NCI-H2081 (cell line): ENCODE data around the gene TRIB2.

ENCODE experiments used
- DNase-seq, 2 experiments: peaks; one replicate each; lab custom pipeline; 2025; lab: John Stamatoyannopoulos, UW

TRIB2 gene

DNA sequence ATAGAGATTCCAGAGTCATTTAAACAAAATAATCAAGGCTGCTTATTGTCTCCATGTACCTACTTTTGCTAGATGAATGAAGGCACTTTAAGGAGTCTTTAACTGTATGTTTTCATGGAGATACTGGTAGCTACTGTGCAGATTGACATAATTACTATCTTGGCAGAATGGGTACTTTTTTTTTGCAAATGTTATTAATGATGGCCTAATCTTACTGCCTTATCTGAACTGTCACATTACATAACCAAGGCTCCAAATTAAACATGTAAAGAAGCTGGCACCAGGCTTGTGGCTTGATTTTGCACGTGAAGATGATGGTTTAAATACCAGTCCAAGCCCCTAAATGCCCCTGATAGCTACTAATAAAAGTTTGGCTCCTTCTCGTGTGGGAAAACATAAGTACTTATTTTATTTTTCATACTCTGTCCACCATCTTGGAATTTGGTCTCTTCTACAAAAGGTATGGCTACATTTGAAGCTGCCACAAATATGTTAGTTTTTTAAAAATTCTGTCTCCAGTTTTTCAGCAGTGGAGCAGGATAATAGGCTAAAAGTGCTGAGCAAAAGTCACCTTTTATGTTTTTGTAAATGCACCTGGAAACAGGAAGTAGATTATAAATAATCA lies 4.1 kb downstream of the TRIB2 start:
- no peak for DNase-seq

DNA sequence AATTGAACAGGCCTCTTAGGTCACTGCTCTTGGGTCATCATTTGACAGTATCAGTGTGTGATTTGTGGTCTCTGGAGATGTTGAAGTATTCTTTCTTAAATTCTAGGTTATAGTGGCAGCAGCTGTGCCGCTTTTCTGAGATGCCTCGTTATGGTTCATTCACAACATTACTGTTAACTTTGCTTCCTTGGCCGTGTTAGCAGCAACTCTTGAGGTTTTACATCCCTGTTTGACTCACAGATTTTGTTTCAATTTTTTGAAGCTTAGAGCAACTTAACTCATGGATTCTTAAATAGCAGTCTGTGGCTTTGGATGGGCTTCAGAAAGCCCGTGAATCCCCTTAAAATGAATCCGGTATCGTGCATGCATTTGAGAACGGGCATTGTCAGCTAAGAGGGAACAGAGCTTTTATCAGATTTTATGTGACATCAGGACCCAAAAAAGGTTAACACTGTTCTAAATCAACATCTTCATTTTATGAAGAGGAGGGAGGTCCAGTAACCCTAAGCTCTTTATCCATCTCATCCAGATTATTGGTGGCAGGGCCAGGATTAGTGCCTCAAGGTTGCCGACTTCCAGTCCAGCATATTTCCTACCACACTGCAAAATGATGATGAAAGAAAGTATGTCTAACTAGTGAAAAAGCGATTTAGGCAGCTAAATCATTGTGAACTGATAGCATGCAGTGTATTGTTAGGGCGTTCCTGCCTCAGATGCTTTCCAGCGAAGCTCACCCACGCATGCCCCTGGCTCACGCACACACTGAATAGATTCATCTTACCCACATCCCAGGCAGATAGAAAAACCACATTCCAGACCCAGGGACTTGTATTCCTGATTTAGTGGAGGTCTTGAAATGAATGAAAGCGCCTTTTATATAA lies 5.1 kb downstream of the TRIB2 start:
- DNase-seq, result no peak

- DNase-seq, result no peak
Measured at GRCh38 chr2:12722447-12723316, 5.9 kb downstream of the TRIB2 start.

- no peak for DNase-seq
Measured at GRCh38 chr2:12723736-12724463, 7.2 kb downstream of the TRIB2 start.

DNA sequence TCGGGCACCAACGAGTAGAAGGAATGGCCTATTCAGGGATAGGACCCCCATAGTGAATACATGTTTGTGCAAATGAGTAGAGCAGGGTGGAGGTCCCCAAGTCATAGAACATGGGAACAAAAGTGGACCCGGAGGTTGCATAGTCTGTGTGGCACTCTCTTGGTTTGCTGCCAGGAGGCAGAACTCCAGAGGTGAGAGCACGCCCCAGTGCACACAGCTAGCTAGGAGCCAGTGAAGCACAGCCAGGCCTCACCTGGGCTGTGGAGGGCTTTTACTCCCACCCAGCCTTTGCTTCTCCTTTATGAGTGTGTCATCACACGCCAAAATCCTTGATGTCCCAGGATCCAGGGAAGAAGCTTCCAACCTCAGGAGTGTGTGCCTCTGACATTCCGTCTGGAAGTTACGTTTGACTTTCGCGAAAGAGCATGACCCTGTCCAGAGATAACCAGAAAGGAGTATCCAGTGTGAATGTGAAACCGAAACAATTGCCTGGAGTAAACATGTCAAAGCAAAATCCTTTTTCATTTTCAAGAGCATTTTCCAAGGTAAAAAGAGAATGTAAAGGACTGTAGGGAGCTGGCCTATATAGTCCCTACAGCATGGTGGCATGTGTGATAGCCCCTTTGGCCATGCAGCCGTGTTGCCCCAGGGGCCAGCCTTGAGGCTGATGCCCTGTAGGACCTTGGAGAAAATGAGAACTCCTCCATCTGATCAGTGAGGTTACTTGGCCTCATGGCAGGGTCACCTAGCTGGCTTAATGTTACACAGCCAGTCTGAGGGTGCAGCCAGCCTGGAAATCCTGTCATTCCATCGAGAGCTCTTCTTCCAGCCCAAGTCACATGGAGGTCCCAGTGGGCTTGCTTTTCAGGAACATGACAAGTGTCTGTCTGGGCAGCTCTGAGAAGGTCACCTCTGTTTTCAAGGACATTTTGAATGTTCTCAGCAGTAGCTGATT lies 8.8 kb downstream of the TRIB2 start:
- DNase-seq, result no peak

- DNase-seq, result no peak
Measured at GRCh38 chr2:12726271-12726670, 9.5 kb downstream of the TRIB2 start.

DNA sequence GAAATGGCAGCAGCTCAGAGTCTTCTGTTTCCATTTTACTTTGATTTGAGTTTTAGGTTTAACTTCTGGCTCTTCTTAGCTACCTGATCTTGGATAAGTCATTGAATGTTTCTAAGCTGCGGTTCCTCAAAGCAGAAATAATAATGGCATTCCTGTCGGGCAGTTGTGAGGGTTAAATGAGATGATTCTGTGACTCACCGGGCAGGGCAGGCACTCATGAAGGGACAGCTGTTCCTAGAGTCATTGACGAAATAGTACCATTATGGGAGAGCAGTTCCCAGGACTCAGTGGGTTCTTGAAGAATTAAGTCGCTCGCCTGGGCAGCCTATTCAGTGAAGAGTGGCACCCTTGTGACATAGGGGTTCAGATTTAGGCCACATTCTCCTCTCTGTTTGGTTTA lies 10.3 kb downstream of the TRIB2 start:
- no peak for DNase-seq

- no peak for DNase-seq
Measured at GRCh38 chr2:12727641-12728040, 10.9 kb downstream of the TRIB2 start.

- DNase-seq, result no peak
Measured at GRCh38 chr2:12728221-12728777, 11.6 kb downstream of the TRIB2 start.

DNA sequence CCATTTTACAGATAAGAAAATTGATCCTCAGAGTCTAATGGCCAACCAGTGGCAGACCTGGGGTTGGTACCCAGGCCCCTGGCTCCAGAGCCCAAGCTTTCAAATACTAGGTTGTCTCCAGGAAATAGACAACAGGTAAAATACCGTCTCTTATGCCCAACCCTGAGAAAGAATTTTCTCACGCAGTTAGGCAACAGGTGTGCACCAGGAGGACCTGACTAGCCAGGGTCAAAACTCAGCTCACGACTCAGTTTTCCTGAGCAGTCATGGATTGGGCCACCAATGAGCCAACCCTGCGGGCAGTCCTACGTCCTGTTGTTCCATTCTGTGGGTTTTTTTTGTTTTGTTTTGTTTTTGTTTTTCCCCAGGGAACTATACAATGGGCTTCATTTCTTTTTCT lies 13.5 kb downstream of the TRIB2 start:
- no peak for DNase-seq

- no peak for DNase-seq
Measured at GRCh38 chr2:12731701-12732280, 15.1 kb downstream of the TRIB2 start.

DNA sequence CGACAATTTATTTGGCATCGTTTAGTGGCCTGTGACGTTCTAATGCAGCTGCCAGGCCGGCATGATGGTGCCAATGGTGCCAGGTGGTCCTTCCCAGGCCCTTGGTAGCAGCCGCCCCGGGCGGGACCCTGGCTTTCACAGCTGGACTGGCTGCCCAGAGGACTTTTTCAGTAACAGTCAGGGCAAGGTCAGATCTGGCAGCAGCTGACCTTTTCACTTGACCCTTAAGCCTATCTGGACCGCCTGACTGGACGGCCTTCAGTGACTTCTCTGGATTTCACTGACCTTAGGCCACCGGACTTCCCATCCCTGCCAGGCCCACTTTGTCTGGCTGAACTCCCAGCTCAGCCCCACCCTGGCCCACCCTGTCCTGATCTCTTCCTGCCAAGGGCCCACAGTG lies 15.9 kb downstream of the TRIB2 start:
- no peak for DNase-seq

GRCh38 chr2:12733846-12734245 lies 17.1 kb downstream of the TRIB2 start:
- peak; percentile 56 to 83 for DNase-seq

GRCh38 chr2:12734914-12735654 lies 18.3 kb downstream of the TRIB2 start:
- no peak for DNase-seq

DNA sequence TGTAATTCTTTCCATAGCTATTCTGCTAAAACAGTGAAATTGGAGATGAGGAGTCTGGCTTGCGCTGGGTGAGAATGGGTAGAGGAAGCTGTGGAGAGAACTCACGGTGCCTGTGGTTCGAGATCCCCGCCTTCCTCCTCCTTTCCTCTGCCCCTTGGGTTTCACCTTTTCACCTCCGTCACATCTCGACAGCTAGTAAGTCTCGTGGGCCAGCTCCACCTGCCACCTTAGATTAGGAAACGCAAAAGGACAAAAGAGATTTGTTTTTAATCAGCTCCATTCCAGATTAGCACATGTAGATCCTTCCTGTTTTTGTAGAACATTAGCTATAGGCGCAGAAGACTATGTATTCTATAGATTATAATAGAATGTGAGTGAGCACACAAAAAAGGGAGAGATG lies 20.6 kb downstream of the TRIB2 start:
- no peak for DNase-seq

GRCh38 chr2:12737738-12738485 lies 21.2 kb downstream of the TRIB2 start:
- DNase-seq, result no peak

DNA sequence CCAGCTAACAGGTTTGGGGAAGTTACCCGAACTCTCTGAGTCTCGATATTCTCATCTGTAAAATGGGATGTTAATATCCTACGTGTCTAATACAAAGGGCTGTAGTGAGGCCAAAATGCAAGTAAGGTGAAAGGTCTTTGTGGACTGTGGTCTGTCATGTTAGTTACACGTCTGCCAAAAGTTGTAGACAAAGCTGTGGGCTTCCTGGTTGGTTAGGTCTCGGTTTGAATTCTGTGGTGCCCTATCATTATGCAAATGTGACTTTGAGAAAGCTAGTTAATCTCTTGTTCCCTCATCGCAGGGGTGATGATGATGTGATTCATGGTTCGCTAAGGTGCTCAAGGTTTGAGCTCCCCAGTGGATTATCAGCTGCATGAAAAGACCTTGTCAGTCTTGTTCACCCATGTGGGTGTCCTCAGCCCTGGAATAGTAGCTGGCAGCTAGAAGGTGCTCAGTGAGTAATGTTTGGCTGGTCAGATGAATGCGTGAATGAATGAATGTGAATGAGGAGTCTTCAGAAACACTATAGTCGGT lies 23.1 kb downstream of the TRIB2 start:
- DNase-seq, result no peak

DNA sequence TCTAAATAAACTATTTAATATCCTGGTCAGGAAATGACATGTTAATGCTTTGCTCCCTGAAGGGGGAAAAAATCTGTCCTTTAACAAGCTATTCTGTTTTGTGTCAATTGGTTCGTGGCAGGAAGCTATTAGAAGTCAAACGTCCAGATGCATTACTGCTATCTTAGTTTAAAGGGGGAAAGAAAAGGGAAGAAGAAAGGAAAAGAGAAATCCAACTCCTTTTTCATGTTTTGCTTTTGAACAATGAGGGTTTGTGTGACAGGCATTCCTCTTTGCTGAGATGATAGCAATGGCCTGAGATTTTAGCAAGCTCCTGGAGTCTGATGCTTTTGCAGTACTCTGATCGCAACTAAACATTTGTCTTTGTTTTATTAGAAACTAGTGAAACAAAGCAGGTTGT lies 24.6 kb downstream of the TRIB2 start:
- DNase-seq, result no peak
